Measurements from ENCODE around the gene APELA. TPM values are rescaled to one million over a fixed set of nuclear protein-coding genes. Genes with fewer than 3 reads are reported as not detected.

APELA gene
- polyA plus RNA-seq: 2.3 TPM
- long read RNA-seq, donor 1: 0 reads
- long read RNA-seq, donor 2, partial matches to known transcripts: 0 of 2 reads
- long read RNA-seq, donor 2, other reads (novel, unspliced or antisense): 0 of 2 reads
- long read RNA-seq, donor 3, partial matches to known transcripts: 0 of 4 reads
- long read RNA-seq, donor 3, other reads (novel, unspliced or antisense): 0 of 4 reads
- long read RNA-seq, donor 4: 0 reads
- long read RNA-seq, donor 5: 0 reads
- long read RNA-seq, donor 6, partial matches to known transcripts: 0 of 4 reads
- long read RNA-seq, donor 6, other reads (novel, unspliced or antisense): 0 of 4 reads
- long read RNA-seq, donor 7: 0 reads
- long read RNA-seq, donor 8, partial matches to known transcripts: 0 of 2 reads
- long read RNA-seq, donor 8, other reads (novel, unspliced or antisense): 0 of 2 reads
- long read RNA-seq, donor 9: 0 reads
- long read RNA-seq, donor 10, partial matches to known transcripts: 0 of 1 reads
- long read RNA-seq, donor 10, other reads (novel, unspliced or antisense): 0 of 1 reads
- long read RNA-seq, donor 11, partial matches to known transcripts: 0 of 2 reads
- long read RNA-seq, donor 11, other reads (novel, unspliced or antisense): 0 of 2 reads

GRCh38 chr4:164876700-164877324 is at the start of gene APELA:
Gene APELA, plus strand, starts transcription at chr4:164877178. Its CDS starts 154 bp downstream, at chr4:164877332.
- 10% methylated on average over 2 of the region's 7 CpGs for WGBS (ENCODE audit: insufficient coverage, low lambda C conversion rate)
- Histone ChIP-seq H3K36me3 (ENCODE audit: control insufficient read depth, insufficient read depth, low read length) (no peaks in the 10 kb centered on the region), H3K27ac (ENCODE audit: low read length) (no peak within 1 kb of the TSS), H3K9me3 (ENCODE audit: control insufficient read depth, low read depth, low read length) (no peaks in the 10 kb centered on the region), H3K27me3 (ENCODE audit: control insufficient read depth, insufficient read depth, low read length) (no peaks in the 10 kb centered on the region), H3K4me1 (ENCODE audit: control insufficient read depth, insufficient read depth, low read length) (peaks cover 3% of the 10 kb centered on the region), H3K4me3 (ENCODE audit: low read length) (peak within 1 kb of the TSS; percentile 4)
- DNase-seq: peak; percentile 6 to 35

GRCh38 chr4:164828955-164829354 is 48.0 kb upstream of the APELA start:
- Histone ChIP-seq H3K4me3 (ENCODE audit: low read length) (no peak overlapping the region), H3K27me3 (ENCODE audit: control insufficient read depth, insufficient read depth, low read length) (no peaks in the 10 kb centered on the region), H3K9me3 (ENCODE audit: control insufficient read depth, low read depth, low read length) (no peaks in the 10 kb centered on the region), H3K4me1 (ENCODE audit: control insufficient read depth, insufficient read depth, low read length) (no peaks in the 10 kb centered on the region), H3K36me3 (ENCODE audit: control insufficient read depth, insufficient read depth, low read length) (no peaks in the 10 kb centered on the region), H3K27ac (ENCODE audit: low read length) (no peak overlapping the region)
- WGBS (ENCODE audit: insufficient coverage, low lambda C conversion rate): no CpG with 5 or more reads among the region's 3 CpGs
- DNase-seq: no peak

DNA sequence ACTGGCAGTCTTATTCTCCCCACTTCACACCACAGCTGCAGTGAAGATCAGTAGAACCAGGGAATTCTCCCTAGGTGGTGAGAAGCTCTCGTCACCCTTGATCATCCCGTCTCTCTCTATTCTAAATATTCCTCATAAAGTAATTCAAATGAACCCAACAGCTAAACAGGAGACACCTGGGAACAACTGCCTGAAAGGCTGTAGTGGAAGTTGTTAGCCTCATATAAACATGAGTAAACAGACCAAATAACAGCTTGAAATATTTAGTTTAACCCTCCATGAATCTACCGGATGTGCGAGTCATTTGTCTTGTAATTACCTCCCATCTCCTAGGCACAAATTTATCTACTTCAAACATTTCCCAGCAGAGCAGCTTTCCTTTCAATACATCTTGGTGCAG is 30.4 kb upstream of the APELA start:
- no peak overlapping the region for H3K27ac ChIP-seq (ENCODE audit: low read length)
- H3K9me3 ChIP-seq (ENCODE audit: control insufficient read depth, low read depth, low read length): no peaks in the 10 kb centered on the region
- 50% methylated on average over 2 of the region's 4 CpGs for WGBS (ENCODE audit: insufficient coverage, low lambda C conversion rate)
- no peaks in the 10 kb centered on the region for H3K36me3 ChIP-seq (ENCODE audit: control insufficient read depth, insufficient read depth, low read length)
- H3K4me3 ChIP-seq (ENCODE audit: low read length): no peak overlapping the region
- H3K27me3 ChIP-seq (ENCODE audit: control insufficient read depth, insufficient read depth, low read length): no peaks in the 10 kb centered on the region
- H3K4me1 ChIP-seq (ENCODE audit: control insufficient read depth, insufficient read depth, low read length): no peaks in the 10 kb centered on the region
- peak; percentile 3 to 5 for DNase-seq

DNA sequence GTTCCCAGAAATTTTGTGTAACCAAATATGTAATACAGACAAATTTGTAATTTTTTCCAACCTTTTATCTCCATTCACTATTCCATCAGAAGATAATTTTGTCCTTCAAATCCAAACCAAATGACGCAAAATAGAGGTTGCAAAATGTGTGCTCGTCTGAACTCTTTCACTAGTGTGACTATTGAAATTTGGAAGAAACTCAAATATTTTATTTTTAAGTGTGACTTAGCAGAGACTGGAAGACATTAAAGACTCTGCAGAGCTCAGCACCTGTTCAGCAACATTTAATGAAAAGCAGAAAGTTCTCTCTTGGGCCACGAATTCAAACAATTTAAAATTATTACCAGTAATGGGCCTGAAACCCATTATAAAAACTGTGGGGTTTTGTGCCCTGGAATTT is 30.0 kb upstream of the APELA start:
- Histone ChIP-seq H3K4me1 (ENCODE audit: control insufficient read depth, insufficient read depth, low read length) (no peaks in the 10 kb centered on the region), H3K27me3 (ENCODE audit: control insufficient read depth, insufficient read depth, low read length) (no peaks in the 10 kb centered on the region), H3K4me3 (ENCODE audit: low read length) (no peak overlapping the region), H3K36me3 (ENCODE audit: control insufficient read depth, insufficient read depth, low read length) (no peaks in the 10 kb centered on the region), H3K27ac (ENCODE audit: low read length) (no peak overlapping the region), H3K9me3 (ENCODE audit: control insufficient read depth, low read depth, low read length) (no peaks in the 10 kb centered on the region)
- no CpG with 5 or more reads among the region's 3 CpGs for WGBS (ENCODE audit: insufficient coverage, low lambda C conversion rate)
- no peak for DNase-seq

DNA sequence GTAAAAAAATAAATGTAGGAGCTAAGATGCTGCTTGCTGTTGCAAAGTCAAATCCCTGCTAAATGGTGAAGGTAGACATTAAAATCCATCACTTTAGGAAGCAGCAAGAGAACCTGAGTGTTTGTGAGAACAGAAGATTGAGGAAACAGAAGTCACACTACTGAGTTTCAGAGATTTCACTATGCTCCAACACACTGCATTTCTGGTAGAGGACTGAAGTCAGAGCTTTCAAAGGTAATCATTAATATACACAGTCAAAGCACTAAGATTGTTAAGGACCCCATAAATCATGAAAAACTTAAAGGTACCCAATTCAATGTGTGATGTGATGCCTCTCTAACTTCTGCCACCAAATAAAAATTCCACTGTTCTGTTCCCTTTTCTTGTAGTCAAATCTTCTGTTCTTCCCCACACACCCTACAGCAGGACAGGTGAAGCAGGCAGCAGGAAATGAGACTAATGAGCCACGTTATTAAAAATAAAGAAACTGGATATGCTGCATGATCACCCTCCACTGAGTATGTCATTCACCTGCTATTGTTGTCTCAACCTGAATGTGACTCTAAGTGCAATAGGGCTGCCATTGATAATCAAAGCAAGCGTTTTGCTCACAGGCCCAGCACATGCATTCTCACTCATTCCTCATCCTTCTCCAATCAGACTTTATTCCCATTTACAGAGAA is 28.9 kb upstream of the APELA start:
- Histone ChIP-seq H3K4me1 (ENCODE audit: control insufficient read depth, insufficient read depth, low read length) (no peaks in the 10 kb centered on the region), H3K36me3 (ENCODE audit: control insufficient read depth, insufficient read depth, low read length) (no peaks in the 10 kb centered on the region), H3K4me3 (ENCODE audit: low read length) (no peak overlapping the region), H3K27ac (ENCODE audit: low read length) (no peak overlapping the region), H3K9me3 (ENCODE audit: control insufficient read depth, low read depth, low read length) (no peaks in the 10 kb centered on the region), H3K27me3 (ENCODE audit: control insufficient read depth, insufficient read depth, low read length) (no peaks in the 10 kb centered on the region)
- no CpG with 5 or more reads among the region's 2 CpGs for WGBS (ENCODE audit: insufficient coverage, low lambda C conversion rate)
- no peak for DNase-seq

DNA sequence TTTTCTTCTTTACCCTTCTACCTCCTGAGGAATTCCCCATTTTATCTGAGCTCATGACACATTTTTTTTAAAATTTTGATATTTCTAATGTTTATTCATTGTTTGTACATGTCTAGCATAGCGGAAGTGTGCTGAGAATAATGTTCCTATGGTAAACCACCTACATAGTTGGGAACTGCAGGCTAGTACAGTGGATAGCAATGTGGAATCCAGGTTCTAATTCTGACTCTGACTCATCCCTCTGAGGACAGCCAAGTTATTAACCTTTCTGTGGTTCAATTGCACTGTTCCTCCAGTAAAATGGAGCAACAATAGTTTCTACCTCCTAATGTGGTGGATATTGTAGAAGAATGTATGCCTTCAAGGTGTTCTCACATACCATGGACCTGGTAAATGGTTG is 20.6 kb upstream of the APELA start:
- Histone ChIP-seq H3K4me1 (ENCODE audit: control insufficient read depth, insufficient read depth, low read length) (no peaks in the 10 kb centered on the region), H3K4me3 (ENCODE audit: low read length) (no peak overlapping the region), H3K9me3 (ENCODE audit: control insufficient read depth, low read depth, low read length) (no peaks in the 10 kb centered on the region), H3K36me3 (ENCODE audit: control insufficient read depth, insufficient read depth, low read length) (no peaks in the 10 kb centered on the region), H3K27ac (ENCODE audit: low read length) (no peak overlapping the region), H3K27me3 (ENCODE audit: control insufficient read depth, insufficient read depth, low read length) (no peaks in the 10 kb centered on the region)
- DNase-seq: no peak
- no CpG with 5 or more reads among the region's 1 CpG for WGBS (ENCODE audit: insufficient coverage, low lambda C conversion rate)

- Histone ChIP-seq H3K9me3 (ENCODE audit: control insufficient read depth, low read depth, low read length) (no peaks in the 10 kb centered on the region), H3K4me1 (ENCODE audit: control insufficient read depth, insufficient read depth, low read length) (no peaks in the 10 kb centered on the region), H3K4me3 (ENCODE audit: low read length) (no peak overlapping the region), H3K27me3 (ENCODE audit: control insufficient read depth, insufficient read depth, low read length) (no peaks in the 10 kb centered on the region), H3K27ac (ENCODE audit: low read length) (no peak overlapping the region), H3K36me3 (ENCODE audit: control insufficient read depth, insufficient read depth, low read length) (no peaks in the 10 kb centered on the region)
- no peak for DNase-seq
- 20% methylated on average over 1 of the region's 3 CpGs for WGBS (ENCODE audit: insufficient coverage, low lambda C conversion rate)
Observed at GRCh38 chr4:164866817-164867490, 10.0 kb upstream of the APELA start.

DNA sequence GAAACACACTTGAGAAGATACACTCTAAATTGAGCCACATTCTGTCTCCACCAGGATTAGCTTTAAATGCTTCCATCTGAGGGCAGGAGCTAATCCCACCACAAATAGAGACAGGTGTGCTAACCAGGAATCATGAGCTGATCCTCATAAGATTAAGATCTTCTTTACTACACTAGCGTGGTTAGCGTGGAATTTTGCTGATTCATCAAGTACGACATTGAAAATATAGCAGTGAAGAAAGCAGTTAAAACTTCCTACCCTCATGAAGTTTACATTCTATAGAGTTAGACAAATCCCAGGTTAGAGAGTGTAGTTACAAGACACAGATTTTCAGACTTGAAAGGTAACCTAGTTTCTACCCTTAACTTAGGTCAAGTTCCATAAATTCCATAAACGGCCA is 5.3 kb upstream of the APELA start:
- no peaks in the 10 kb centered on the region for H3K27me3 ChIP-seq (ENCODE audit: control insufficient read depth, insufficient read depth, low read length)
- H3K36me3 ChIP-seq (ENCODE audit: control insufficient read depth, insufficient read depth, low read length): no peaks in the 10 kb centered on the region
- no peak for DNase-seq
- WGBS (ENCODE audit: insufficient coverage, low lambda C conversion rate): 100% methylated on average over 1 of the region's 4 CpGs
- no peaks in the 10 kb centered on the region for H3K9me3 ChIP-seq (ENCODE audit: control insufficient read depth, low read depth, low read length)
- no peaks in the 10 kb centered on the region for H3K4me1 ChIP-seq (ENCODE audit: control insufficient read depth, insufficient read depth, low read length)
- no peak overlapping the region for H3K4me3 ChIP-seq (ENCODE audit: low read length)
- H3K27ac ChIP-seq (ENCODE audit: low read length): no peak overlapping the region

DNA sequence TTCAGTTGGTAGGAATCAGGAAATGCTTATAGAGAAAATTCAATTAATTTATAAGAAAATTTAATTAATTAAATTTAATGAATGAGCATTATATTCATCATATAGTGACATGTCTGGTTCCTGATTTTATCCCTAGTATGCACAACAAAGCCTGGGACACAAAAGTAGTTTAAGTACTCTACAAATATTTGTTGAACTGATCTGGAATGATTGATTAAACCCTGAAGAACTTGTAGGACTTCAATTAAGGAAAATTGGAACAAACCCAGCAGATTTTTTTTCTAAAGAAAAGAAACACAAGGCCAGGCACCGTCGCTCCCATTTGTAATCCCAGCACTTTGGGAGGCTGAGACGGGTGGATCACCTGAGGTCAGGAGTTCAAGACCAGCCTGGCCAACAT is 4.5 kb upstream of the APELA start:
- WGBS (ENCODE audit: insufficient coverage, low lambda C conversion rate): no CpG with 5 or more reads among the region's 3 CpGs
- H3K4me3 ChIP-seq (ENCODE audit: low read length): no peak overlapping the region
- peaks cover 3% of the 10 kb centered on the region for H3K4me1 ChIP-seq (ENCODE audit: control insufficient read depth, insufficient read depth, low read length)
- no peaks in the 10 kb centered on the region for H3K27me3 ChIP-seq (ENCODE audit: control insufficient read depth, insufficient read depth, low read length)
- no peaks in the 10 kb centered on the region for H3K36me3 ChIP-seq (ENCODE audit: control insufficient read depth, insufficient read depth, low read length)
- no peak for DNase-seq
- H3K9me3 ChIP-seq (ENCODE audit: control insufficient read depth, low read depth, low read length): no peaks in the 10 kb centered on the region
- no peak overlapping the region for H3K27ac ChIP-seq (ENCODE audit: low read length)

DNA sequence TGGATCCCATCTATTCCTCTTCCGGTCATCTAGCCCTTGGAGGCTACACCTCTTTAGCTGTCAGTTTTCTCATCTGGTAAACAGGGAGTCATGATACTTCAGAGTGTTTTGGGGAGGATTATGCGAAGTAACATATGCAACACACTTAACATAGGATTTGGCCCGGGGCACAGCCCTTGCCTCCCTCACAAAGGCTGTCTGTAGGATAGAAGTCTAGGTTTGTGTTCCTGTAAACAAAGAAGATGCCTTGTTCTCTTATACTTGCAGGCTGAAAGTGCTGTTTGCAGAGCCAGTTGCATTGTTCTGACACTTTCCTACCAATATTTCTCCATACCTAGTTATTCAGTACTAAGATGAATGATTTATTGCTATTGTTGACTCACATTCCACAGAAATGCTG is 2.2 kb upstream of the APELA start:
- Histone ChIP-seq H3K9me3 (ENCODE audit: control insufficient read depth, low read depth, low read length) (no peaks in the 10 kb centered on the region), H3K27me3 (ENCODE audit: control insufficient read depth, insufficient read depth, low read length) (no peaks in the 10 kb centered on the region), H3K4me1 (ENCODE audit: control insufficient read depth, insufficient read depth, low read length) (peaks cover 3% of the 10 kb centered on the region), H3K27ac (ENCODE audit: low read length) (no peak overlapping the region), H3K36me3 (ENCODE audit: control insufficient read depth, insufficient read depth, low read length) (no peaks in the 10 kb centered on the region), H3K4me3 (ENCODE audit: low read length) (no peak overlapping the region)
- DNase-seq: no peak
- no CpG with 5 or more reads among the region's 3 CpGs for WGBS (ENCODE audit: insufficient coverage, low lambda C conversion rate)

Data from large intestine (tissue), 12 donors.